ENCODE results near the gene MOB3A.

DNA sequence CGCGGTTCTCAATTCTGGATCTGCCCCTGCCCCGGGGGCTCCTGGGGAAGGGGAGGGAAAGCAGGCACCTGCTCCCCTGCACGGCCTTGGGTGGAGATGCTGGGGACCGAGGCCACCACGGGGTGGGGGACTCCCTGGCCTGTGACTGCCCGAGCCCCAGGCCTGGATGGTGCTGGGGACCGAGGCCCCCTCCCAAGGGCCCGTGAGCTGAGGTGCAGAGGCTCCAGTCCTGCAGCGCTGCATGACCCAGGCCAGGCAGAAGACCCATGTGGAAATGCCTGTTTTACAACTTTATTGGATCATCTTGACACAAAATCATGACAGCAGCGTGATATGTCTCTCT, 4.6 kb upstream of the MOB3A start:
- no peak for TF ChIP-seq L3MBTL2 (conservative IDR thresholded peaks at IDR 0.05)
- TF ChIP-seq FOXM1 (IDR thresholded peaks at IDR 0.05; ENCODE audit: borderline replicate concordance) = no peak

Measured in HEK293T (cell line).